Neural crest cell (in vitro differentiated cells): ENCODE results near the gene RPF1. TPM values are rescaled to one million over a fixed set of nuclear protein-coding genes. Genes with fewer than 3 reads are reported as not detected.

Experiments used
- total RNA-seq: library from RNA; stranded (reverse); gene quantifications from 2 replicates; pipeline ENCODE4 v1.2.1, GENCODE V29; 2021

The RPF1 gene
- total RNA-seq, 1 donor from 2014 or later = 35.4 TPM

Other genes with a start within 250 kb of the RPF1 start
- 2.1 and 2.3 TPM in 2 replicates for gene SAMD13, start 177.6 kb upstream of the RPF1 start, total RNA-seq
- gene DNASE2B, start 80.8 kb upstream of the RPF1 start, total RNA-seq = not detected in 2 replicates
- gene SPATA1, start 27.1 kb downstream of the RPF1 start, total RNA-seq = 1.5 and 2.3 TPM in 2 replicates
- 123 and 126 TPM in 2 replicates for gene GNG5, start 27.3 kb downstream of the RPF1 start, total RNA-seq
- 3.6 and 3.8 TPM in 2 replicates for gene CTBS, start 95.2 kb downstream of the RPF1 start, total RNA-seq
- 23.3 and 24.4 TPM in 2 replicates for gene SSX2IP, start 211.2 kb downstream of the RPF1 start, total RNA-seq